CD14-positive monocyte (primary cell): ENCODE measurements around the gene MAP1A. TPM values are rescaled to one million over a fixed set of nuclear protein-coding genes. Genes with fewer than 3 reads are reported as not detected.

Experiments used
- DNase-seq, 3 donors: peaks; one replicate each; pipeline ENCODE4 v3.0.0-alpha.2; 2011 to 2022
- H2AFZ ChIP-seq: 2 replicates; pipeline ENCODE4 v1.6.0; 2012; ENCODE audit warnings: mild to moderate bottlenecking, low read depth, low read length, inconsistent platforms; ENCODE audit not compliant: insufficient read depth, poor library complexity, severe bottlenecking
- H3K27ac ChIP-seq, 2 donors: 1 replicate in 1 of 2; 2 replicates in 1 of 2; pipeline ENCODE4 v1.5.1; 2012 to 2013; ENCODE audit warnings: low read length in 2 of 2, control low read depth in 1 of 2, inconsistent platforms in 1 of 2, low read depth in 1 of 2, mild to moderate bottlenecking in 1 of 2
- H3K27me3 ChIP-seq, 2 donors: one replicate each; pipeline versions ENCODE4 v1.6.0 to v1.6.1; 2011 to 2013; ENCODE audit warnings: low read length in 2 of 2; ENCODE audit not compliant: control insufficient read depth in 2 of 2, insufficient read depth in 2 of 2
- H3K36me3 ChIP-seq, 2 donors: replicated peaks in 1 of 2; 1 replicate in 1 of 2; 2 replicates in 1 of 2; pipeline versions ENCODE4 v1.5.1 to v1.6.1; 2012 to 2013; ENCODE audit warnings: low read length in 2 of 2, control low read depth in 1 of 2, inconsistent platforms in 1 of 2, mild to moderate bottlenecking in 1 of 2; ENCODE audit not compliant: insufficient read depth in 2 of 2, control insufficient read depth in 1 of 2
- H3K4me1 ChIP-seq, 2 donors: 1 replicate in 1 of 2; 2 replicates in 1 of 2; pipeline versions ENCODE4 v1.5.1 to v1.6.1; 2012 to 2013; ENCODE audit warnings: low read length in 2 of 2, control low read depth in 1 of 2, inconsistent platforms in 1 of 2, mild to moderate bottlenecking in 1 of 2, moderate library complexity in 1 of 2; ENCODE audit not compliant: insufficient read depth in 2 of 2, control insufficient read depth in 1 of 2
- H3K4me2 ChIP-seq: replicated peaks from 2 replicates; pipeline ENCODE3; 2012; ENCODE audit warnings: low read length, moderate library complexity, mild to moderate bottlenecking; ENCODE audit not compliant: poor library complexity, severe bottlenecking; ENCODE audit errors: extremely low read depth
- H3K4me3 ChIP-seq, 3 experiments: fragments of 200-600 bp in 1 of 3; sonication (generic) in 1 of 3; replicated peaks in 1 of 3; 1 replicate in 2 of 3; 2 replicates in 1 of 3; pipeline ENCODE4 v1.5.1; 2011 to 2013; ENCODE audit warnings: low read length in 3 of 3, mild to moderate bottlenecking in 3 of 3, control low read depth in 2 of 3, low read depth in 2 of 3, inconsistent platforms in 1 of 3, moderate library complexity in 1 of 3
- H3K79me2 ChIP-seq: 2 replicates; pipeline ENCODE4 v1.6.0; 2012; ENCODE audit warnings: mild to moderate bottlenecking, control low read depth, inconsistent platforms, low read length, moderate library complexity; ENCODE audit not compliant: insufficient read depth
- H3K9ac ChIP-seq: 2 replicates; pipeline ENCODE4 v1.6.0; 2017; ENCODE audit warnings: low read length, mild to moderate bottlenecking; ENCODE audit not compliant: insufficient read depth, poor library complexity, severe bottlenecking
- H3K9me3 ChIP-seq, 2 donors: replicated peaks in 1 of 2; 1 replicate in 1 of 2; 2 replicates in 1 of 2; pipeline versions ENCODE4 v1.5.1 to v1.6.1; 2012 to 2013; ENCODE audit warnings: low read length in 2 of 2, control low read depth in 1 of 2; ENCODE audit not compliant: control insufficient read depth in 1 of 2, insufficient read depth in 1 of 2
- H4K20me1 ChIP-seq: 2 replicates; pipeline ENCODE4 v1.6.0; 2012; ENCODE audit warnings: mild to moderate bottlenecking, low read length, control low read depth, moderate library complexity; ENCODE audit not compliant: insufficient read depth
- H3K27ac Mint-ChIP-seq, 7 donors: one replicate each; pipeline ENCODE4 v1.8.0; 2020; ENCODE audit warnings: mild to moderate bottlenecking in 7 of 7, mixed read lengths in 7 of 7, moderate library complexity in 6 of 7, inconsistent platforms in 2 of 7
- H3K27me3 Mint-ChIP-seq, 3 donors: one replicate each; pipeline ENCODE4 v1.8.0; 2021 to 2022; ENCODE audit warnings: low read depth in 3 of 3, mild to moderate bottlenecking in 3 of 3, mixed read lengths in 3 of 3, moderate library complexity in 3 of 3, inconsistent platforms in 1 of 3
- H3K36me3 Mint-ChIP-seq, 2 donors: one replicate each; pipeline ENCODE4 v1.8.0; 2020; ENCODE audit warnings: mixed read lengths in 2 of 2, inconsistent platforms in 1 of 2, mild to moderate bottlenecking in 1 of 2
- H3K4me1 Mint-ChIP-seq: one replicate; pipeline ENCODE4 v1.8.0; 2020; ENCODE audit warnings: mild to moderate bottlenecking, mixed read lengths
- H3K4me3 Mint-ChIP-seq, 2 donors: one replicate each; pipeline ENCODE4 v1.8.0; 2020; ENCODE audit warnings: mild to moderate bottlenecking in 2 of 2, mixed read lengths in 2 of 2, moderate library complexity in 1 of 2
- H3K9me3 Mint-ChIP-seq, 7 donors: one replicate each; pipeline ENCODE4 v1.8.0; 2020 to 2022; ENCODE audit warnings: mixed read lengths in 7 of 7, mild to moderate bottlenecking in 6 of 7, moderate library complexity in 6 of 7, inconsistent platforms in 2 of 7
- CTCF ChIP-seq: fragments of 200-600 bp; IDR thresholded peaks from one replicate; pipeline ENCODE4 v1.8.0; 2022; ENCODE audit warnings: antibody characterized with exemption, mild to moderate bottlenecking
- WGBS: methylation state at CpG from one replicate; pipeline ENCODE4 v1.1.5; 2013; ENCODE audit warnings: missing lambda C conversion rate; ENCODE audit not compliant: insufficient coverage; 5-methylcytosine and 5-hydroxymethylcytosine counted together
- intact Hi-C, 2 donors: fragments of 100-400 bp; cut with micrococcal nuclease; formaldehyde crosslinking; loops; one replicate each; pipeline versions ENCODE4 v1.15.0 to v1.15.1; 2023
- polyA plus RNA-seq, 3 donors: library from polyadenylated mRNA; depleted of rRNA in 1 of 3; unstranded in 2 of 3; stranded (reverse) in 1 of 3; fragments of 300-500 nt in 2 of 3; fragments of >200 nt in 1 of 3; fragmentation: Illumina TruSeq in 2 of 3; gene quantifications; 1 replicate in 2 of 3; 2 replicates in 1 of 3; pipeline ENCODE4 v1.2.3, GENCODE V29; 2012 to 2021

Gene MAP1A
- polyA plus RNA-seq, 3 donors, result 0.01 to 0.02 TPM; not detected in 1

- Mint-ChIP-seq H3K27ac (no peak overlapping the region), H3K9me3 (peaks cover 0 to 4% (median 0%) of the 10 kb centered on the region in 7 donors), H3K27me3 (peaks cover 2 to 4% (median 2%) of the 10 kb centered on the region in 3 donors), H3K4me1 (peaks cover 9% of the 10 kb centered on the region), H3K4me3 (no peak overlapping the region), H3K36me3 (no peaks in the 10 kb centered on the region)
- H3K4me2 ChIP-seq, result no peak overlapping the region
- no peaks in the 10 kb centered on the region for H3K79me2 ChIP-seq
- intact Hi-C loops, result no loop called here
- no peak for TF ChIP-seq CTCF
- no peaks in the 10 kb centered on the region for H3K9me3 ChIP-seq
- H3K36me3 ChIP-seq, result no peaks in the 10 kb centered on the region
- H3K4me3 ChIP-seq, result no peak overlapping the region
- no peak overlapping the region for H3K27ac ChIP-seq
- DNase-seq, result no peak
- no peaks in the 10 kb centered on the region for H3K27me3 ChIP-seq
- H2AFZ ChIP-seq, result no peak overlapping the region
- H3K9ac ChIP-seq, result no peak overlapping the region
- 90% methylated on average over 4 of the region's 4 CpGs for WGBS
- H3K4me1 ChIP-seq, result no peaks in the 10 kb centered on the region
- no peaks in the 10 kb centered on the region for H4K20me1 ChIP-seq
Measured at GRCh38 chr15:43524254-43524845, 6.9 kb downstream of the MAP1A start.

GRCh38 chr15:43525131-43525530 lies 7.7 kb downstream of the MAP1A start:
- Histone ChIP-seq H3K4me2 (no peak overlapping the region), H3K4me3 (no peak overlapping the region), H3K36me3 (no peaks in the 10 kb centered on the region), H3K9ac (no peak overlapping the region), H3K27me3 (no peaks in the 10 kb centered on the region), H3K27ac (no peak overlapping the region), H4K20me1 (no peaks in the 10 kb centered on the region), H3K79me2 (no peaks in the 10 kb centered on the region), H2AFZ (no peak overlapping the region), H3K4me1 (no peaks in the 10 kb centered on the region), H3K9me3 (no peaks in the 10 kb centered on the region)
- H3K36me3 Mint-ChIP-seq, result no peaks in the 10 kb centered on the region
- no peak overlapping the region for H3K27ac Mint-ChIP-seq
- no CpG with 5 or more reads among the region's 4 CpGs for WGBS
- H3K4me3 Mint-ChIP-seq, result no peak overlapping the region
- intact Hi-C loops, result no loop called here
- H3K9me3 Mint-ChIP-seq, result peaks cover 0 to 4% (median 0%) of the 10 kb centered on the region in 7 donors
- no peak for DNase-seq
- TF ChIP-seq CTCF, result no peak
- H3K27me3 Mint-ChIP-seq, result peaks cover 0 to 2% (median 2%) of the 10 kb centered on the region in 3 donors
- H3K4me1 Mint-ChIP-seq, result peaks cover under 1% of the 10 kb centered on the region
